ENCODE data around the gene UBE2E1.

GRCh38 chr3:23863060-23863459, 57.3 kb downstream of the UBE2E1 start:
- TF ChIP-seq CTCF (conservative IDR thresholded peaks at IDR 0.05 in 1 of 2, IDR thresholded peaks at IDR 0.05 in 1 of 2; ENCODE audit: low read depth in 1 of 2, low read length in 2 of 2) (no peak), EZH2 (IDR thresholded peaks at IDR 0.05; ENCODE audit: low read length, missing control alignments) (no peak)

Measured in fibroblast of lung (primary cell).